ENCODE results near the gene XPR1.

DNA sequence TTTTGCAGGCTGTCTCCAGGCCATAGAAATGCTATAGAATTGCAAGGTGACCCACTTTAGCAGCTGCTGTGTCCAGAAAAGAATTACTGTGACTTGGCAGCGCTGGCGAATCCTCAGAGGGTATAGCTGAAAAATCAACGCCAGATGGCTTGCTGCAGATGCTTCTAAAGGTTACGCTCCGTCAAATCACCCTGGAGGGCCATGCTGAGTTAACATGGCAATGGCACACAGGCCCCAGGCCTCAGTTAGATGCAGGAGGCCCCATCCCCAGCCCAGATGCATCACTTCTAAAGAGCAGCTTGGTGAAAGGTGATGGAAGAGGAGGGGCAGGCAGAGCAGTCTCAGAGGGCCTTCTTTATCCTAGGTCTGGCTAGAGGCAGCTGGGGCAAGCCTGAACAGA is 298.9 kb downstream of the XPR1 start:
- TF ChIP-seq, protein P1, sequence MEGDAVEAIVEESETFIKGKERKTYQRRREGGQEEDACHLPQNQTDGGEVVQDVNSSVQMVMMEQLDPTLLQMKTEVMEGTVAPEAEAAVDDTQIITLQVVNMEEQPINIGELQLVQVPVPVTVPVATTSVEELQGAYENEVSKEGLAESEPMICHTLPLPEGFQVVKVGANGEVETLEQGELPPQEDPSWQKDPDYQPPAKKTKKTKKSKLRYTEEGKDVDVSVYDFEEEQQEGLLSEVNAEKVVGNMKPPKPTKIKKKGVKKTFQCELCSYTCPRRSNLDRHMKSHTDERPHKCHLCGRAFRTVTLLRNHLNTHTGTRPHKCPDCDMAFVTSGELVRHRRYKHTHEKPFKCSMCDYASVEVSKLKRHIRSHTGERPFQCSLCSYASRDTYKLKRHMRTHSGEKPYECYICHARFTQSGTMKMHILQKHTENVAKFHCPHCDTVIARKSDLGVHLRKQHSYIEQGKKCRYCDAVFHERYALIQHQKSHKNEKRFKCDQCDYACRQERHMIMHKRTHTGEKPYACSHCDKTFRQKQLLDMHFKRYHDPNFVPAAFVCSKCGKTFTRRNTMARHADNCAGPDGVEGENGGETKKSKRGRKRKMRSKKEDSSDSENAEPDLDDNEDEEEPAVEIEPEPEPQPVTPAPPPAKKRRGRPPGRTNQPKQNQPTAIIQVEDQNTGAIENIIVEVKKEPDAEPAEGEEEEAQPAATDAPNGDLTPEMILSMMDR (IDR thresholded peaks at IDR 0.05) = no peak
- no peak for TF ChIP-seq POLR2A (IDR thresholded peaks at IDR 0.05)

Measured in transverse colon (tissue), 3 donors.